Fibroblast of villous mesenchyme (primary cell): ENCODE data around the gene UQCR10. TPM values are rescaled to one million over a fixed set of nuclear protein-coding genes. Genes with fewer than 3 reads are reported as not detected.
A peak's percentile ranks its signal among the peaks of the same experiment; 100 is the strongest.

Source experiments
- DNase-seq: peaks from one replicate; pipeline ENCODE4 v3.0.0-alpha.2; 2010; ENCODE audit warnings: low read depth
- H3K4me3 ChIP-seq: 2 replicates; pipeline ENCODE4 v1.5.1; 2011; ENCODE audit warnings: low read depth, mild to moderate bottlenecking, low read length
- CTCF ChIP-seq: IDR thresholded peaks from 2 replicates; pipeline ENCODE4 v1.5.1; 2012; ENCODE audit warnings: low read depth, mild to moderate bottlenecking, low read length; ENCODE audit not compliant: insufficient read depth
- total RNA-seq: library from RNA; depleted of rRNA; stranded (reverse); fragments of >200 nt; gene quantifications from 2 replicates; pipeline ENCODE4 v1.2.3, GENCODE V29; 2012

UQCR10 gene
- total RNA-seq, 1 donor = 59.6 TPM

GRCh38 chr22:29806196-29806595 lies 39.0 kb downstream of the UQCR10 start:
- TF ChIP-seq CTCF = no peak
- DNase-seq = no peak

GRCh38 chr22:29810216-29810615 lies 43.0 kb downstream of the UQCR10 start:
- H3K4me3 ChIP-seq = no peak overlapping the region
- DNase-seq = no peak
- no peak for TF ChIP-seq CTCF

More at GRCh38 chr22:29806196-29806595, 39.0 kb downstream of the UQCR10 start:
- H3K4me3 ChIP-seq = no peak overlapping the region

DNA sequence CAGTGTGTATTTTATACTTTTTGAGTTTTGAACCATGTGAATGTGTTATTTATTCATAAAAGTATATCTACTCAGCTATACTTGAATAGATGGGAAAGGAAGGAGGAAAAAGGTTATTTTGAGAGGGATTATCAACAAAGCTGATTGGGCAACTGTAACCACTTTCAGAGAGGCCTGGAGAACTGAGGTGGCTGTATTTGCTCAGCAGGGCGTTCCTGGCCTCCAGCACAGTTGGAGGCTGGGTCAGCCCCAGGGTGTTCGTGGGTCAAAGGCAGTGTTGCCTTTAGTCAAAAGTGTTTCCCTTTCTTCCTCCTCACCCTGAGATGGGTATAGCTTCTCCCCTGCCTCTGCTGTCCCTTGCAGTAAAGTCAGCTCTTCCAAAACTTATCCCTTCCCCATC lies 44.2 kb downstream of the UQCR10 start:
- DNase-seq = no peak
- no peak for TF ChIP-seq CTCF
- H3K4me3 ChIP-seq = no peak overlapping the region

- H3K4me3 ChIP-seq = no peak overlapping the region
- DNase-seq = no peak
- TF ChIP-seq CTCF = no peak
These were observed 46.0 kb downstream of the UQCR10 start for GRCh38 chr22:29813126-29813525.

GRCh38 chr22:29813563-29813962 lies 46.4 kb downstream of the UQCR10 start:
- H3K4me3 ChIP-seq = no peak overlapping the region
- TF ChIP-seq CTCF = peak; percentile 49
- DNase-seq = peak; percentile 80

- TF ChIP-seq CTCF = no peak
These were observed 46.8 kb downstream of the UQCR10 start for GRCh38 chr22:29814003-29814402.

DNA sequence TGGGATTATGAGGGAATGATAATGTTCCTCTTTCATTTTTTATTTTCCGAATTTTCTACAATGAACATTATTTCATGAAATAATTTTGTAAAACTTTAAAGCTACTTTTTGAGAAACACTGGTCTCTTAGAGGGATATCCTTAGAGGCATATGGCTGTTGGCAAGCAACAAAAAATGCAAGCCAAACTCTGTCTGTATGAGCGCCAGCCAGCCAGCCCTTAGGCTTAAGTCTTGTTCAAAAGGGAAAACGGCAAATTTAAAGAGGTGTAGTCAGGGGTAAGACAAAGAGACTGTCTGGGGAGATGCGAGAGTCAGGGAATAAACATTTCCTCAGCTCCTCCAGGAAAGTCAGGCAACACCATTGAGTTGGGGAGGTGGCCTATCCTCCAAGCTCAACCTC lies 48.4 kb downstream of the UQCR10 start:
- no peak for DNase-seq
- H3K4me3 ChIP-seq = no peak overlapping the region
- no peak for TF ChIP-seq CTCF

More at GRCh38 chr22:29814003-29814402, 46.8 kb downstream of the UQCR10 start:
- no peak overlapping the region for H3K4me3 ChIP-seq
- no peak for DNase-seq
